GM12878 (cell line): ENCODE measurements around the gene MAP3K7CL. TPM values are rescaled to one million over a fixed set of nuclear protein-coding genes. Genes with fewer than 3 reads are reported as not detected.

Source experiments
- ATAC-seq: fragments of 200-7000 bp; cut with Tn5 transposase; 3 replicates; pipeline ENCODE4 v1.9.1; 2020; ENCODE audit warnings: mild to moderate bottlenecking, moderate library complexity
- BruUV-seq: library from RNA; stranded (reverse); fragments of 400-500 nt; replicated peaks from 2 replicates; lab custom pipeline; 2021; lab: Mats Ljungman, UMichigan
- CTCF ChIA-PET: fragments of 300-600 bp; sonication (Branson Sonifier 250); formaldehyde crosslinking; extraction: SDS; loops from one replicate; lab custom pipeline; 2021; ENCODE audit warnings: inconsistent platforms; lab: Yijun Ruan, JAX
- POLR2A ChIA-PET: fragments of 350-600 bp; formaldehyde crosslinking; extraction: SDS; loops from one replicate; lab custom pipeline; 2021; ENCODE audit warnings: inconsistent platforms; lab: Charles Lee
- RAD21 ChIA-PET: fragments of 300-600 bp; sonication (Branson Sonifier 250); formaldehyde crosslinking; loops from one replicate; lab custom pipeline; 2023; ENCODE audit warnings: antibody characterized with exemption; ENCODE audit not compliant: unreplicated experiment; lab: Charles Lee
- SMC1A ChIA-PET: fragments of 300-600 bp; sonication (Branson Sonifier 250); formaldehyde crosslinking; loops from one replicate; lab custom pipeline; 2023; ENCODE audit not compliant: unreplicated experiment, uncharacterized antibody; lab: Charles Lee
- DNase-seq: peaks from one replicate; pipeline ENCODE4 v3.0.0-alpha.2; 2011; ENCODE audit warnings: low read depth, low spot score
- FAIRE-seq: peaks from 3 replicates; lab custom pipeline; 2011; peaks lifted over from hg19 to GRCh38; lab: Jason Lieb, UNC
- H2AFZ ChIP-seq: 2 replicates; pipeline ENCODE4 v1.6.0; 2011; ENCODE audit warnings: low read depth, low read length, control low read depth; ENCODE audit not compliant: control insufficient read depth
- H3K27ac ChIP-seq: 2 replicates; pipeline ENCODE4 v1.5.1; 2011; ENCODE audit warnings: control low read depth; ENCODE audit not compliant: control insufficient read depth, insufficient read depth
- H3K27me3 ChIP-seq, 2 experiments: replicated peaks in 1 of 2; 2 replicates each; pipeline versions ENCODE4 v1.6.0 to v1.6.1; 2011; ENCODE audit warnings: low read length in 1 of 2; ENCODE audit not compliant: control insufficient read depth in 2 of 2, insufficient read depth in 2 of 2
- H3K36me3 ChIP-seq, 2 experiments: 2 replicates each; pipeline ENCODE4 v1.5.1; 2011; ENCODE audit warnings: low read length in 1 of 2; ENCODE audit not compliant: control insufficient read depth in 2 of 2, insufficient read depth in 2 of 2
- H3K4me1 ChIP-seq: 2 replicates; pipeline ENCODE4 v1.6.1; 2011; ENCODE audit warnings: mild to moderate bottlenecking, low read length, moderate library complexity, mixed read lengths; ENCODE audit not compliant: control insufficient read depth, insufficient read depth
- H3K4me2 ChIP-seq: 2 replicates; pipeline ENCODE4 v1.6.0; 2011; ENCODE audit warnings: control low read depth; ENCODE audit not compliant: control insufficient read depth, insufficient read depth
- H3K4me3 ChIP-seq: fragments of 200-600 bp; sonication (generic); 2 replicates; pipeline ENCODE4 v1.5.1; 2016
- H3K79me2 ChIP-seq: 2 replicates; pipeline ENCODE4 v1.6.0; 2011; ENCODE audit warnings: low read length; ENCODE audit not compliant: control insufficient read depth, insufficient read depth
- H3K9ac ChIP-seq: 2 replicates; pipeline ENCODE4 v1.8.0; 2011; ENCODE audit warnings: low read length, control low read depth, mixed read lengths; ENCODE audit not compliant: control insufficient read depth, insufficient read depth
- H3K9me3 ChIP-seq: replicated peaks from 3 replicates; pipeline ENCODE4 v1.5.1; 2011; ENCODE audit warnings: mild to moderate bottlenecking, low read length; ENCODE audit not compliant: control insufficient read depth, insufficient read depth
- H4K20me1 ChIP-seq: 2 replicates; pipeline ENCODE4 v1.6.0; 2011; ENCODE audit not compliant: control insufficient read depth, insufficient read depth
- CBFB ChIP-seq: IDR thresholded peaks from 2 replicates; pipeline ENCODE4 v1.6.1; 2016; ENCODE audit warnings: antibody characterized with exemption, low read depth
- CREM ChIP-seq: IDR thresholded peaks from 2 replicates; pipeline ENCODE4 v1.6.1; 2014; ENCODE audit warnings: antibody characterized with exemption, low read depth
- FOXK2 ChIP-seq: fragments of 450-650 bp; IDR thresholded peaks from 2 replicates; pipeline ENCODE4 v1.6.1; 2017; ENCODE audit warnings: mild to moderate bottlenecking, moderate library complexity
- KDM1A ChIP-seq: fragments of 200-600 bp; sonication (generic); IDR thresholded peaks from 2 replicates; pipeline ENCODE4 v1.6.1; 2016; ENCODE audit warnings: borderline replicate concordance
- MAX ChIP-seq: IDR thresholded peaks from 2 replicates; pipeline ENCODE4 v1.6.1; 2012; ENCODE audit warnings: low read depth, low read length, improper control_type of control experiment
- MEF2A ChIP-seq: IDR thresholded peaks from 2 replicates; pipeline ENCODE4 v1.6.1; 2011; ENCODE audit warnings: low read depth, mild to moderate bottlenecking, low read length, moderate library complexity; ENCODE audit not compliant: insufficient read depth
- SMC3 ChIP-seq: IDR thresholded peaks from 2 replicates; pipeline ENCODE4 v1.6.1; 2011; ENCODE audit warnings: low read length, improper control_type of control experiment, borderline replicate concordance
- SPI1 ChIP-seq: IDR thresholded peaks from 2 replicates; pipeline ENCODE4 v1.6.1; 2011; ENCODE audit warnings: low read depth, mild to moderate bottlenecking, low read length, moderate library complexity, borderline replicate concordance; ENCODE audit not compliant: insufficient read depth
- TAF1 ChIP-seq: IDR thresholded peaks from 2 replicates; pipeline ENCODE4 v1.6.1; 2011; ENCODE audit warnings: mild to moderate bottlenecking, low read depth, low read length, borderline replicate concordance
- TARDBP ChIP-seq: IDR thresholded peaks from 2 replicates; pipeline ENCODE4 v1.6.1; 2016; ENCODE audit warnings: borderline replicate concordance
- WGBS: methylation state at CpG from one replicate; pipeline ENCODE4 v1.1.6; 2016; ENCODE audit warnings: low lambda C conversion rate; ENCODE audit not compliant: insufficient replicate concordance, insufficient coverage; ENCODE audit errors: missing lambda C conversion rate; 5-methylcytosine and 5-hydroxymethylcytosine counted together
- in situ Hi-C: fragments of 300-500 bp; cut with MboI; formaldehyde crosslinking; loops from 9 replicates; pipeline ENCODE4 v1.14.3; 2018; ENCODE audit warnings: mixed read lengths
- intact Hi-C: fragments of 100-400 bp; cut with micrococcal nuclease; formaldehyde crosslinking; loops from one replicate; pipeline ENCODE4 v1.14.2; 2022; ENCODE audit not compliant: unreplicated experiment
- polyA plus RNA-seq, 11 experiments: library from polyadenylated mRNA; depleted of rRNA in 4 of 11; unstranded in 6 of 11; stranded (reverse) in 5 of 11; fragments of >200 nt; fragmentation: Nextera tagmentation in 4 of 11; fragmentation: Illumina TruSeq in 1 of 11; extraction: Ambion mirVana in 4 of 11; extraction: Trizol in 1 of 11; gene quantifications; 1 replicate in 1 of 11; 2 replicates in 10 of 11; pipeline versions ENCODE4 v1.2.1 to v1.2.3, GENCODE V29; 2011 to 2016; ENCODE audit warnings: inconsistent platforms in 2 of 11, missing spikeins in 2 of 11, low read depth in 1 of 11
- total RNA-seq, 4 experiments: library from RNA; depleted of rRNA in 3 of 4; stranded (reverse); fragments of >200 nt in 3 of 4; fragmentation: Illumina TruSeq in 1 of 4; extraction: Trizol in 1 of 4; gene quantifications; 2 replicates each; pipeline versions ENCODE4 v1.2.1 to v1.2.3, GENCODE V29; 2013 to 2021
- TF ChIP-seq, protein P1 (sequence below): fragments of 450-650 bp; IDR thresholded peaks from 2 replicates; pipeline ENCODE4 v1.6.1; 2018; ENCODE audit warnings: mild to moderate bottlenecking, low read depth, moderate library complexity; ENCODE audit not compliant: partially characterized antibody

Gene MAP3K7CL
- total and polyA plus RNA-seq, 10 of the 15 experiments (the other 5 are each of a cell fraction or from before 2014, with no cell fraction given): 3.2 to 19.7 (median 6.6) TPM

DNA sequence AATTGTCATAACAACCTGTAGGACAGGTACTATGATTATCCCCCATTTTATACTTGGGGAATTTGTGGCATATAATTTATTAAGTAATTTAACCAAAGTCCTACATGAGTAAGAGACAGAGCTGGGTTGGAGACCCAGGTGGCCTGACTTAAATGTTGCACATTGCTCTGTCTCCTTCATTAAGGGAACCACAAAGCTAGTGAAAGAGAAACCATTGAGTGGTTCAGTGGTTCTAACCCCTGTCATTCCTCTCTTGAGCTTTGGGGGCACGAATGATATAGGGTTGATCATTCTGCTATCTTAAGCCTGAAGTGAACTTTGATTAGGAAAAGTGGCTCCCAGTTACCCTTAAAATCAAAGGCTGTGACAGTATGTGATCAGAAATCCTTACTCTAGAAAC, 5.3 kb upstream of the MAP3K7CL start (continued):
- no peak for TF ChIP-seq KDM1A
- peak; percentile 55; the same call in 1 of the 2 replicates for TF ChIP-seq CBFB
- no peak for TF ChIP-seq MAX
- TF ChIP-seq CREM: no peak; the same call in 1 of the 2 replicates
- no peak for TF ChIP-seq FOXK2
- TF ChIP-seq, protein P1, sequence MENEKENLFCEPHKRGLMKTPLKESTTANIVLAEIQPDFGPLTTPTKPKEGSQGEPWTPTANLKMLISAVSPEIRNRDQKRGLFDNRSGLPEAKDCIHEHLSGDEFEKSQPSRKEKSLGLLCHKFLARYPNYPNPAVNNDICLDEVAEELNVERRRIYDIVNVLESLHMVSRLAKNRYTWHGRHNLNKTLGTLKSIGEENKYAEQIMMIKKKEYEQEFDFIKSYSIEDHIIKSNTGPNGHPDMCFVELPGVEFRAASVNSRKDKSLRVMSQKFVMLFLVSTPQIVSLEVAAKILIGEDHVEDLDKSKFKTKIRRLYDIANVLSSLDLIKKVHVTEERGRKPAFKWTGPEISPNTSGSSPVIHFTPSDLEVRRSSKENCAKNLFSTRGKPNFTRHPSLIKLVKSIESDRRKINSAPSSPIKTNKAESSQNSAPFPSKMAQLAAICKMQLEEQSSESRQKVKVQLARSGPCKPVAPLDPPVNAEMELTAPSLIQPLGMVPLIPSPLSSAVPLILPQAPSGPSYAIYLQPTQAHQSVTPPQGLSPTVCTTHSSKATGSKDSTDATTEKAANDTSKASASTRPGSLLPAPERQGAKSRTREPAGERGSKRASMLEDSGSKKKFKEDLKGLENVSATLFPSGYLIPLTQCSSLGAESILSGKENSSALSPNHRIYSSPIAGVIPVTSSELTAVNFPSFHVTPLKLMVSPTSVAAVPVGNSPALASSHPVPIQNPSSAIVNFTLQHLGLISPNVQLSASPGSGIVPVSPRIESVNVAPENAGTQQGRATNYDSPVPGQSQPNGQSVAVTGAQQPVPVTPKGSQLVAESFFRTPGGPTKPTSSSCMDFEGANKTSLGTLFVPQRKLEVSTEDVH: no peak
- no peak for TF ChIP-seq SMC3

DNA sequence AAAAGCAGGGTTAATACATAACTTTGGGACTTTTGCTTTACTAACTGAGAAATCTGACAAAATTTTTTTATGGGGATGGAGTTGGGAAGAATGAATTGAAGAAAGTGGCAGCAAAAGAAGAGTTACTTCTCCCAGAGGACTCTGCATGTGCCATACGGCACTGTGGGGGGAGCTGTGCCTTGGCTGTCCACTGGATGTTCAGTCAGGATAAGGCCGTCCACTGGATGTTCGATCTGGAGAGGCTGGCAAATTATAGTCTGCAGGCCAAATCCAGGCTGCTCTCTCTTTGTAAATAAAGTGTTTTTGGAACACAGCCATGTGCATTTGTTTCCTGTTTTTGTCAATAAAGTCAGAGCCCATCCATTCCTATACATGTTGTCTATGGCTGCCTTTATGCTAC, 4.5 kb upstream of the MAP3K7CL start:
- Histone ChIP-seq H4K20me1 (no peaks in the 10 kb centered on the region), H3K36me3 (no peaks in the 10 kb centered on the region)
- FAIRE-seq: no peak
- TF ChIP-seq FOXK2: no peak
- TF ChIP-seq SPI1: no peak
- TF ChIP-seq, protein P1: no peak
- TF ChIP-seq TAF1: no peak
- no peak for TF ChIP-seq TARDBP
- TF ChIP-seq MEF2A: no peak
- TF ChIP-seq, all 136 proteins: peak for 0
- ChIA-PET RAD21 (interaction anchor here (0.8 to 2.5 kb wide), 14 partner anchors 9 to 246 kb away, joined by 3 to 21 read pairs (median 4); partner anchors contain the start of gene BACH1), SMC1A (interaction anchor here (1.0 to 3.7 kb wide), 12 partner anchors 11 to 177 kb away, joined by 3 to 25 read pairs (median 5); partner anchors contain the start of gene USP16), POLR2A (interaction anchor here (1.3 to 1.5 kb wide), 5 partner anchors 21 to 182 kb away, joined by 3 to 6 read pairs (median 4); no protein-coding TSS in a partner anchor), CTCF (interaction anchor here (0.6 to 2.8 kb wide), 7 partner anchors 18 to 223 kb away, joined by 3 to 13 read pairs (median 5); no protein-coding TSS in a partner anchor)
- Histone ChIP-seq H3K27me3 (no peaks in the 10 kb centered on the region), H3K9me3 (no peaks in the 10 kb centered on the region; the same call in 1 of the 3 replicates), H3K4me3 (0 out of 2 replicates have a peak overlapping the region, but pooled peaks have one; percentile 15), H3K27ac (peak overlapping the region; percentile 80), H3K4me1 (peaks cover 32% of the 10 kb centered on the region), H2AFZ (no peak overlapping the region), H3K4me2 (peak overlapping the region; percentile 82), H3K79me2 (no peaks in the 10 kb centered on the region), H3K9ac (no peak overlapping the region)
- ATAC-seq (no peak), DNase-seq (no peak)
- 67% methylated on average over 3 of the region's 3 CpGs for WGBS
- intact Hi-C loops: no loop called here
- BruUV-seq: no TSS peak
- in situ Hi-C loops: no loop called here
